Colonic mucosa (tissue), 4 donors: Measurements from ENCODE around the gene CLEC4F. TPM values are rescaled to one million over a fixed set of nuclear protein-coding genes. Genes with fewer than 3 reads are reported as not detected.

Experiments
- DNase-seq: peaks from one replicate; pipeline ENCODE4 v3.0.0-alpha.2; 2020
- H3K27ac ChIP-seq: fragments of 200-600 bp; one replicate; pipeline ENCODE4 v1.8.0; 2021
- H3K27me3 ChIP-seq: fragments of 200-600 bp; one replicate; pipeline ENCODE4 v1.8.0; 2021
- H3K36me3 ChIP-seq: fragments of 200-600 bp; one replicate; pipeline ENCODE4 v1.8.0; 2021
- H3K4me1 ChIP-seq: fragments of 200-600 bp; one replicate; pipeline ENCODE4 v1.8.0; 2021; ENCODE audit warnings: mild to moderate bottlenecking
- H3K4me3 ChIP-seq: fragments of 200-600 bp; one replicate; pipeline ENCODE4 v1.8.0; 2021
- H3K9ac ChIP-seq, 2 donors: one replicate each; pipeline ENCODE4 v1.7.0; 2013; ENCODE audit warnings: control low read depth in 2 of 2, low read depth in 2 of 2, low read length in 2 of 2
- H3K9me3 ChIP-seq: fragments of 200-600 bp; one replicate; pipeline ENCODE4 v1.8.0; 2021
- intact Hi-C: fragments of 100-400 bp; cut with DNase I; formaldehyde crosslinking; loops from one replicate; pipeline ENCODE4 v1.14.1; 2022
- total RNA-seq, 2 donors: library from RNA; stranded (reverse); fragmentation: NEBNext Ultra II Directional in 1 of 2; extraction: Animal tissue kit (Norgen Biotek cat#: 25700) in 1 of 2; gene quantifications; one replicate each; pipeline ENCODE4 v1.2.1, GENCODE V29; 2021
- TF ChIP-seq, protein P1 (sequence below): fragments of 200-600 bp; IDR thresholded peaks from one replicate; pipeline ENCODE4 v1.8.0; 2022; ENCODE audit warnings: antibody characterized with exemption, mild to moderate bottlenecking
- donor health status: healthy.
- donor health status: DM: no; HTN: no; CAD: no.
- donor health status: DM: no; HTN: no; CAD: no.

Gene CLEC4F
- total RNA-seq, 2 donors from 2014 or later, result 0.12 TPM; not detected in 1

DNA sequence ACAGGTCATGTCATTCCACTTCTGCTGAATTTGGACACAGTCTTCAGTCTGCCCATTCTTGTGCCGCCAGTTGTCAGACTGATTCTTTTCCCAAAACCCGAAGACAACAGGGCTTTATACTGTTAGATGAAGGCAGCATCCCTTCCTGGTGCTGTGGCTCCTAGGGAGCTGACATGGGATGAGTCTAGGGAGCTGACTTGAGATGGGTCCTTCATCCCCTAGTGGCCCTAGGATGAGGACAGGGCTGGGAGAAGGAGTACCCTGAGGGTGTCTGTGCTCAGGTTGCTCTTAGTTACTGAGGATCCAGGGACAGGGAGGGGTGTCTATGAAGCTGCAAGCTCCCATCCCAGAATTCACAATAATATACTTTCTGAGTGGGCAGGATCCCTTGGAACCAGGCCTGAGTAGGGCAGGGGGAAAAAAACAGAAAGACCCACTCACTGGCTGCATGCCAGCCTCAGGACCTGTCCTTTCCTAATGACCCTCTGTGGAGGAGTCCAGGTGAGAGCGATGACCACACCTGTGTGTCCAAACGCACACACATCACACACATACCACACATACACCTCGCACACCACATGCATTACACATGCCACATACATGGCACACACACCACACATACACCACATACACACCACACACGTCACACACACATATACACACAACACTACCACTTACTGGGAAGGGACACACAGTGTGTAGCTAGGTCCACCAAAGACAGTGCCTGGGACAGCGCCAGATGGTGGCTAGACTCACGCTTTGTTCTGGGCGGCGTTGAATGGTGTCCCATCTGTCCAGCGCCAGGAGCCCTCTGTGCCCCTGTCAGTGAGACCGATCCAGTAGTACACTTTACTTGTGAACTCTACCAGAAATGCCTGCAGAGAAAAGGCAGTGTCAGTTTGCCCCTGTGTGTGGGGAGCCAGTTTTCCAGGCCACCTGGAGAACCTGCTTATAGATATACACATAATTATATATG lies 11.1 kb downstream of the CLEC4F start:
- Histone ChIP-seq H3K27me3 (no peaks in the 10 kb centered on the region), H3K4me3 (no peak overlapping the region), H3K36me3 (no peaks in the 10 kb centered on the region), H3K9me3 (no peaks in the 10 kb centered on the region), H3K27ac (no peak overlapping the region), H3K9ac (no peak overlapping the region), H3K4me1 (no peaks in the 10 kb centered on the region)
- intact Hi-C loops, result no loop called here
- TF ChIP-seq, protein P1, sequence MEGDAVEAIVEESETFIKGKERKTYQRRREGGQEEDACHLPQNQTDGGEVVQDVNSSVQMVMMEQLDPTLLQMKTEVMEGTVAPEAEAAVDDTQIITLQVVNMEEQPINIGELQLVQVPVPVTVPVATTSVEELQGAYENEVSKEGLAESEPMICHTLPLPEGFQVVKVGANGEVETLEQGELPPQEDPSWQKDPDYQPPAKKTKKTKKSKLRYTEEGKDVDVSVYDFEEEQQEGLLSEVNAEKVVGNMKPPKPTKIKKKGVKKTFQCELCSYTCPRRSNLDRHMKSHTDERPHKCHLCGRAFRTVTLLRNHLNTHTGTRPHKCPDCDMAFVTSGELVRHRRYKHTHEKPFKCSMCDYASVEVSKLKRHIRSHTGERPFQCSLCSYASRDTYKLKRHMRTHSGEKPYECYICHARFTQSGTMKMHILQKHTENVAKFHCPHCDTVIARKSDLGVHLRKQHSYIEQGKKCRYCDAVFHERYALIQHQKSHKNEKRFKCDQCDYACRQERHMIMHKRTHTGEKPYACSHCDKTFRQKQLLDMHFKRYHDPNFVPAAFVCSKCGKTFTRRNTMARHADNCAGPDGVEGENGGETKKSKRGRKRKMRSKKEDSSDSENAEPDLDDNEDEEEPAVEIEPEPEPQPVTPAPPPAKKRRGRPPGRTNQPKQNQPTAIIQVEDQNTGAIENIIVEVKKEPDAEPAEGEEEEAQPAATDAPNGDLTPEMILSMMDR, result no peak
- no peak for DNase-seq

DNA sequence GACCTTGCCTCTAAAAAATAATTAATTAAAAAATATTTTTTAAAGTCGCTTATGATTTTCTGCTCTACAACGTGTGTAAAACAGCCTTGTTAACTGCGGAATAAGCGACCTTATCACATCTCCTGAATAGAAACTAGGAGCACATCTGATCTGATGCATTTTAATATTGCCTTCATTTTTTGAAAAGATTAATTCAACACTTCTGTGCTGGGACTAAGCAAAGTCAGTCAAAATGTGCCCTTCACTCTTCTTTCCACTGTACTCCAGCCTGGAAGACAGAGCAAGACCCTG lies 12.6 kb downstream of the CLEC4F start:
- no peaks in the 10 kb centered on the region for H3K4me1 ChIP-seq
- no peak for DNase-seq
- TF ChIP-seq, protein P1, result no peak
- H3K9me3 ChIP-seq, result no peaks in the 10 kb centered on the region
- intact Hi-C loops, result no loop called here
- no peaks in the 10 kb centered on the region for H3K36me3 ChIP-seq
- H3K4me3 ChIP-seq, result no peak overlapping the region
- H3K9ac ChIP-seq, result no peak overlapping the region
- H3K27ac ChIP-seq, result no peak overlapping the region
- H3K27me3 ChIP-seq, result no peaks in the 10 kb centered on the region

DNA sequence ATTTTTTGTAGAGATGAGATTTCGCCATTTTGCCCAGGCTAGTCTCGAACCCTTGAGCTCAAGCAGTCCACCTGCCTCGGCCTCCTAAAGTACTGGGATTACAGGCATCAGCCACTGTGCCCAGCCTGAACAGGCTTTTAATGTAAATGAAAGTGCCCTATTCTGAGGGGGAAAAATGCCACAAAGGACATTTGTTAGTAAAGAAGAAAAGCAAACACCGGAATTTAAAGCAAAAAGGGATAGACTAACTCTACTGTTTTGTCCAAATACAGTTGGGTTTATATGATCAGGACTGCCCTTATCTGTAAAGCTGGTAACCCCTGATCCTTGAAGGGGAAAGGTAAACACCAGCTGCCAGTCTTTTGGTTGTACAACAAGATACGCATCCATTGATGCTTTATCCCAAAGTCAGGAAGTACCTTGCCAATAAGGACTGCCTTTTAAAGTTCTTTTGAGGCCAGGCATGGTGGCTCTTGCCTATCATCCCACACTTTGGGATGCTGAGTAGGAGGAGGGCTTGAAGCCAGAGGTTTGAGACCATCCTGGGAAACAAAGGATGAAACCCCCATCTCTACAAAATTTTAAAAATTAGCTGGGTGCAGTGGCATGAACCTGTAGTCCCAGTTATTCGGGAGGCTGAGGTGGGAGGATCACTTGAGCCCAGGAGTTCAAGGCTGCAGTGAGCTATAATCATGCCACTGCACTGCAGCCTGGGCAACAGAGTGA lies 13.1 kb downstream of the CLEC4F start:
- no peak overlapping the region for H3K4me3 ChIP-seq
- H3K9ac ChIP-seq, result no peak overlapping the region

DNA sequence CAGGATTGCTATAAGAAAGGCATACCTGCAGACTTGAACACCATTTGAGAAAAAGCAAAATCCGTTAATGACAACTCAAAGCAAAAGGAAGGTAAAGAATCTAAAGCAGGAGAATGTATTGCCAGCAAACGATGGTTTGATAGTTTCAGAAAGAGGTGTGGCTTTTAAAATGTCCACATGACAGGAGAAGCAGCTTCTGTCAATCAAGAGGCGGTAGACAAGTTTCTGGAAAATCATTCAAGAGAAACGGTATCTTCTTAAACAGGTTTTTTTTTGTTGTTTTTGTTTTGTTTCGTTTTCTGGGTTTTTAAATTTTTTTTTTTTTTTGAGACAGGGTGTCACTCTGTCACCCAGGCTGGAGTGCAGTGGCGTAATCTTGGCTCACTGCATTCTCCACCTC lies 13.8 kb downstream of the CLEC4F start:
- H3K9me3 ChIP-seq, result no peaks in the 10 kb centered on the region
- no peaks in the 10 kb centered on the region for H3K27me3 ChIP-seq
- no peaks in the 10 kb centered on the region for H3K36me3 ChIP-seq
- H3K9ac ChIP-seq, result no peak overlapping the region
- H3K27ac ChIP-seq, result no peak overlapping the region
- H3K4me1 ChIP-seq, result no peaks in the 10 kb centered on the region
- H3K4me3 ChIP-seq, result no peak overlapping the region
- TF ChIP-seq, protein P1, result no peak
- intact Hi-C loops, result no loop called here
- DNase-seq, result no peak

More for the DNA sequence above, 13.1 kb downstream of the CLEC4F start:
- no peaks in the 10 kb centered on the region for H3K9me3 ChIP-seq
- no peak for DNase-seq
- intact Hi-C loops, result no loop called here
- H3K4me1 ChIP-seq, result no peaks in the 10 kb centered on the region
- H3K27me3 ChIP-seq, result no peaks in the 10 kb centered on the region
- no peaks in the 10 kb centered on the region for H3K36me3 ChIP-seq
- H3K27ac ChIP-seq, result no peak overlapping the region
- TF ChIP-seq, protein P1, result no peak

DNA sequence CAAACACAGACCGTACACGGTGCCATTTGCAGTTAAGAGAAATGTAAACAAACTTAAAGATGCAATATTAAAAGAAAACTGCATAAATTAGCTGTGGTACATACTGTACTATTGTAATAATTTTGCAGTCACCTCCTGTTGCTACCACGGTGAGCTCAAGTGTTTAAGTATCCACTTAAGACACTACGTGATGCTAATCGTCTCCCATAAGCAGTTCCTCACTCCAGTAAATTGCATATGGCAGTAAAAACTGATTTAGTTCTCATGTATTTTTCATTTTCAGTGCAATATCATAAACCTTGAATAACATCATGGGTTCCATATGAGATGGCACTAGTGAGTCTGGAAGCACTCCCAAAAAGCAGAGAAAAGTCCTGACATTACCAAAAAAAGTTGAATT lies 14.4 kb downstream of the CLEC4F start:
- H3K4me3 ChIP-seq, result no peak overlapping the region
- no peak overlapping the region for H3K27ac ChIP-seq
- TF ChIP-seq, protein P1, result no peak
- H3K9me3 ChIP-seq, result no peaks in the 10 kb centered on the region
- H3K9ac ChIP-seq, result no peak overlapping the region
- H3K27me3 ChIP-seq, result no peaks in the 10 kb centered on the region
- no peaks in the 10 kb centered on the region for H3K36me3 ChIP-seq
- no peaks in the 10 kb centered on the region for H3K4me1 ChIP-seq
- intact Hi-C loops, result no loop called here
- no peak for DNase-seq
